GM19397 (cell line): ENCODE results near the gene INSM1.

Experiments
- ATAC-seq: cut with Tn5 transposase; IDR thresholded peaks from one replicate; pipeline ENCODE4 v1.9.1; 2021; ENCODE audit warnings: mild to moderate bottlenecking, moderate library complexity; ENCODE audit not compliant: unreplicated experiment

INSM1 gene

DNA sequence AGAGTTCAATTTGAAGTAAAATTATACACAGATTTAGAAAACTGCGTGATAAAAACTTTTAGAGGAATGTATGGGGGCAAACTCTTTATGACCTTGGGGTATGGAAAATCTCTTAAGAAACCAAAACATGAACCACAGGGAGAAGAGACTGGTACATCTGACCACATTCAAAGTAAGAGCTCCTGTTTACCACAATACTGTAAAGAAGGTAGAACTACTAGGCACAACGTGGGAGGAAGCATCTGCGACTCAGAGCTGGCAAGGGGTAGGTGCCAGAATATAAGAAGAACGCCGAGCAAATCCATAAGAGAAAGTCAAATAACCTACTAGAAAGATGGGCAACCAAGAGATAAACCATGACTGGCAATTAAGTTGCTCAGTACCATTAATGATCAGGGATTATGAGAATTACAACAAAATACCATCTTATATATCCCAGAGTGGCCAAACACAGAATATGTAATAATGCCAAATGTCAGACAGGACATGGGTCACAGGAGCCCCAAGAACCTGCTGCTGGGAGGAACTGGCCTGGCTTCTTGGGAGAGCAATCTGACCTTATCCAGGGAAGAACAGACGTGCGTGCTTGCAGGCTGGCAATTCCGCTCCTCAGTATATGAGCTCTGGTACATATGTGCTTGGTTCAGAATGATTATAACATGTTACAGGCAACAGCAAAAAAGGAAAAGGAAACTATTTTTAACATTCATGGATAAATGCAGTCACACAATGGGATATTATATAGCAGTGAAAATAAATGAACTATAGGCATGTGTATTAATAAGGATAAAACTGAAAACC lies 50.2 kb downstream of the INSM1 start:
- no peak for ATAC-seq
